HG02571 (cell line): ENCODE measurements around the gene HES6.

Experiments used
- ATAC-seq: cut with Tn5 transposase; IDR thresholded peaks from one replicate; pipeline ENCODE4 v1.9.1; 2021; ENCODE audit warnings: mild to moderate bottlenecking, moderate library complexity; ENCODE audit not compliant: unreplicated experiment

HES6 gene

GRCh38 chr2:238239863-238240756 lies at the start of gene HES6:
Gene HES6 (minus strand): TSS chr2:238240038. CDS start chr2:238239905, 133 bp downstream.
- peak; percentile 84 for ATAC-seq

DNA sequence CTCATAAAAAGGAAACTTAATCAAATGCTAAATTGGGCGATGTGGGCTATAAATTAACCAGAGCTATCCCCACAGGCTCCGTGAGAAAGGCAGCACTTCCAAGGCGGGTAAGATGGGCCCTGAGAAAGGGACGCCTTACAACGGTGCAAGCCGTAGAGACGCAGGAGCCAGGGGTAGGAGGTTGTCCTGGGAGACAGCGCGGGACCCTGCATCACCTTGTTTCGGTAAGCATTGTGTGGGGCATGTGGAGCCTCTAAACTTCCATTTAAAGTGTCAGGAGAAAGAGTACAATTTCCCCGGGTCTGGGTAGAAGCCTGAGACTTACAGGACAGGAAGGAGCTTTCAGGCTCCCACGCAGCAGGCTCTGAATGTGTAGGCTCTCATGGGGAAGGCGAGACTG lies 49.7 kb upstream of the HES6 start:
- ATAC-seq, result no peak

DNA sequence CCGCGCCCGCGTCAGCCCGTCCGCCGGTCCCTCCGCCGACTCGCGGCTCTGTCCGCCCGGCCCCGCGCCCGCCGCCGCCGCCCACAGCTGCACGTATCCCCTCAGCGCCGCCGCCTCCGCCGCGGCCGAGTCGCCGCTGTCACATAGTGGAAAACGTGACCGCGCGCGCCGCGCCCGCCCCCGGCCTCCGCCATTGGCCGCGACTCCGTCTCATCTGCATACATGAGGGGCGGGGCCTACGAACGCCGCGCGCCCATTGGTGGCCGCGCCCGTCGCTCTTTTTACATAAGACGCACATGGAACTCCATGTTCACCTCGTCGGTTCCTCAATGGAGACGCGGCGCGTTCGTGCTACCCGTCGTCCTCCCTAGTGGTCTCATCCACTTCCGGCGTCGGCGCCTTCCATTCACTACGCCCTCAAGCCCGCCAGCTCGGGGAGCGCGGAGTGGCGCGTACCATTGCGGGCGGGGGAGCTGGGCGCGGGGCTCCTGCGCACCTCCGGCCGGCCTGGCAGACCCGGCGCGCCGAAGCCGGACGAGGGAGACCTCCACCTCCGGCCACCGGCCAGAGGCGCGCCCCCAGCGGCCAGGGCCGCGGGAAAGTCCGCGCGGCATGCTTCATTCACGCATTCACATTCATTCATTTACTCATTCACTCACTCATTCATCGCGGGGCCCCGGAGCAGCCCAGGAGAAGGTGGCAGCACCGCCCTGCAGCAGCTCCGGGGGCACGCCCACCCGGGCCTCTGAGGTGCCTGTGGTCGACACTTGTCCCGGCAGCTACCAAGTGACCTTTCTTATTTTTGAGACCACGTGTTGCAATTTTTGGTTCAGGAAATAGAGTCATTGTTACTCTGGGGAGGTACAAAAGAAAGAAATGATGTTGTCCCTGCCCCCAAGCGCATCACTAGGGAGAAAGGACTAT lies 49.1 kb upstream of the HES6 start:
- peak; percentile 87 for ATAC-seq

DNA sequence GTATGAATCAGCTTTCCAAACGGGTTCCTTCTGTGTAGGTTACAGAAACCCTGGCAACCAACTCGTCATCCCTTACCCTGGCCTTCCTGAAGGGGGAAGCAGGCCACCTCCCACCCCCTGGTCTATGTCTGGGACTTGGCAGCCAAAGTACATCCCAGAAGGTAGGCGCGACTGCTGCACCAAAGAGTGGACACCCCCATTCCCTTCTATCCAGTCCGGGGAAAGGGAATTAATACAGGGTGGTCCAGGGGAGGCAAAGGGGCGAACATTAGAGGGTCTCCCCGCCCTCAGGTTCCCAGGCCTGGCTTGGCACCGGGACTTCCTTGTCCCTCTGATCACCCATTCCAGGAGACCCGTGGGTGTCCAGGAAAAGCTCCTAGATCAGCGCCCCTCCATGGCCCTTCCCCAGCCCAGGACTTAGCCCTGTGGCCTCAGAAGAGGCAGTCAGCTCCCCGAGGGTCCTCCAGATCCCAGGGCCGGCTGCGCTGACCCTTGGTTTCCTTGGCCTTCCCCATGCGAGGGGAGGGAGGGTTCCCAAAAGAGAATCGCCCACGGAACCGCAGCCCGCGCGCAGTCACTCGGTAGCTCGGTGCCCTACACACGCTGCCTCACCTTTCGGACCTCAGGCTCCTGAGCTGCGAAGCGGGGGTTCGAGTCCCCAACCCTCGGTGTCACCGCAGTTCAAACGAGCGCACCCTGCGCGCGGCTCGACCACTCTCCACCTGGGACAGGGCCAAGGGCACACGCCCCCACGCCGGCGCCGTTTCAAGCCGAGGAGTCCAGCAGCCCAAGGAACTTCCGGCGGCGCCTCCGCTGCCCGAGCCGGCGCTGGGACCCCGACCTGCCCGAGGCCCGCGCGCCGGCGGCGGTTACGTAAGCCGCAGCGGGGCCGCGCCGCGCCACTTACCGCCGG lies 48.2 kb upstream of the HES6 start, which contains the start of gene PER2:
PER2 (minus strand) TSS at position 874 of the 913 bp plus-strand sequence. CDS start 10,674 bp downstream, outside the sequence.
- peak; percentile 34 for ATAC-seq

DNA sequence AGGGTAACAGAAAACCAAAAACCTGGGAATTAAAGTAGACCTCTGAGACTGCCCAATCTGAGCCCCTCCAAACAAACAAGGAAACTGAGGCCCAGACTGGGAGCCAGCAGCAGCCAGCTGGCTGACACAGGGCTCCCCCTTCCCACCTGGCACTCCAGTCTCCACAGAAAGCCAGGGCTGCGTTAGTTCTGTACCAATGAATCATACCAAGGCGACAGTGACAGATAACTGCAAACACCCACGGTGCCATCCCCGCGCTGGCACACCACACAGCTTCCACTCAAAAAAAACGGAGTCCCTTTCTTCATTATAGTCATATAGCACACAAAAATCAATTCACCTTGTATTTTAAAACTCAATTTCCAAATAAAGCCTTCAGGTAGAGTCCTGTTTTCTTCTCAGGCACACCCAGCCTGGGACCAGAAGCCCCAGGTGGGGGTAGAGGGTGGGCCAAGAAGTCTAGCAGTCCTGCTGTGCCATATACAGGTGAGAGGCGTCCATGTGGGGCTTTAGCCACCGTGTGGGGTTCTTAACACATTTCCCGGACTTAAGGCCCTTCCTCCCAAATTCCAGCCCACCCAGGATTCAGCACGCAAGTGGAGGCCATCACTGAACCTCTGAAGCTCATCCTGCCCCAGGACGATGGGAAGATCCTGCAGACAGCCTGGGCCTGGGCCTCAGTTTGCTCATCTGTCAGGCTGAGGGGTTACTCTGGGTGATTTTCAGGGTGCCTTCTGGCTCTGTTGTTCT lies 47.3 kb upstream of the HES6 start:
- no peak for ATAC-seq

GRCh38 chr2:238286551-238286950 lies 46.7 kb upstream of the HES6 start:
- ATAC-seq, result no peak

GRCh38 chr2:238286095-238286494 lies 46.3 kb upstream of the HES6 start:
- ATAC-seq, result no peak

DNA sequence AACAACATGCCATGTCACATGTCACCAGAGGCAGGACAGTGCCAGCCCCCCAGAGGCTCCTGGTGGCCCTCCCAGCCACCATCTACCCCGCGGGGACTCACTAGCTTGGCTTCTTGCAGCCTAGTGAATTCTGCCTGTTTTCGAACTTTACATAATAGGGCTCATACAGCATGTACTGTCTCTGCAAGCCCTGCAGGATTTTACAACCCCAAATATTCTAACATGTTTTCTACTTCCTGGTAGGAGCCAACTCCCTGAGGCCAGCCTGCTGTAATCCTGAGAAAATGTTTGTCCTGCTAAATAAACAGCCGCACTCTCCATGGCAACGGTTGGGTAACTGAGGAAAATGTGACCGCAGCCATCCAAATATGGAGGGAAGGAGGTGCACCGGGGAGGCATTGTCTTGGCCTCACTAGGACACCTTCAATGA lies 45.8 kb upstream of the HES6 start:
- ATAC-seq, result no peak

DNA sequence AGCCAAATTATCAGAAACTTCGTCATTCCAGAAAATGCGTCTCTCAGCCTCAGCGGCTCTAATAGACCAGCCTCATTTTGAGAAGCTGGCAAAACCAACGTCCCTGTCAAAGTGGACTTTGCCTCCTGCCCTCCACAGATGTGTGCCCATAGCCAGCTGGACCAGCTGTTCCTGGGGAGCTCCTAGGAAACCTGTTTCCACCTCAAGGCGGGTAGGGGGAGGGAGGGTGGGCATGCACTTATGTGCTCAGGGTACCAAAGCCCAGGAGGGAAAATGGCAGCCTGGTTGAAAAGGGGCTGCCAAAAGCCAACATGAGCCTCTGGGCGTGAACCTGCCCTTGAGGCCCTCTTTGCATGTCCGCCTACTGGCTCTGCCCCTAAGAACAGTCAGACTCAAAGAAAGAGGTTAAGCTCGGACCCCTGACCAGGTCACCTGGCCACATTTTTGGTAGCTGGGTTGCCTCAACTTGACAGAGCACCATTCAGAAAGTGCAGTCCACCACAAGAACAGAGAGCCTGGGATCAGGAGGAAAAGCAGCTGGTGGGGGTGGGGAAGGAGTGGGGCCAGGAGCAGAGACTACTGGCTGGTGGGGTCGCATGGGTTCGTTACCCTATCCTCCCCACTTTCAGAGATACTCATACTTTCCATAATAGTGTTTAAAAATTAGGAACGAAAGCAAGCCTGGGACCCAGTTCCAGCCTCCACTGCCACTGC lies 45.1 kb upstream of the HES6 start:
- no peak for ATAC-seq

- ATAC-seq, result no peak
Measured at GRCh38 chr2:238282861-238283738, 43.3 kb upstream of the HES6 start.

DNA sequence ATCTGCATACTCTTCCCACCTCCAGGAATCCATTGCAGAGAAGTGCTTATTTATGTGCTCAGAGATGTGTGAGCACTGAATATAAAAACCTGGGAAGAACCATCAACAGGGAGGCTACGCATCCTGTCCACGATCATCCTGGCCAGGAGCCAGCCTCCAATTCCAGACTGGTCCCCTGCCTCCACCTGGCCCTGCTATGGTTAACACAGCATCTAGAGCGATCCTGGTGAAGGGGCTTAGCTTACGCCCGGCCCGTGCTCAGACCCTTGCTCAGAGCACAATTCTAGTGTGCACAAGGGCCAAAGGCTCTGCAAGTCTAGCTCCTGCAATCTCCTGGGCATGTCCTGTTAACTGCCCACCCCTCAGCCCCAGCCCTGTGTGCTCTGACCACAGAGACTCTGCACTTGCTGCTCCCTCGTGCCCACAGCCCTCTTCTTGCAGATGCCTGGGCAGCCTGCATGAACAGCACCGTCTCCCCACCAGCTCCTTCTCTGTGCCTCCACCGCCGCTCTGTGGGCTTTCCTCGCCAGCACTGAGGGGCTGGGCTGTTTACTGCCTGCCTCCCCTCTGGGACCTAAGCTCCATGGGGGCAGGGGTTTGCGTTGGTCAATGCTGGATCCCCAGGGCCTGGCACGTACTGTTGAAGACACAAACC lies 42.1 kb upstream of the HES6 start:
- ATAC-seq, result no peak

GRCh38 chr2:238280083-238280825 lies 40.4 kb upstream of the HES6 start:
- ATAC-seq, result no peak

GRCh38 chr2:238279324-238279682 lies 39.5 kb upstream of the HES6 start:
- ATAC-seq, result no peak

- no peak for ATAC-seq
Measured at GRCh38 chr2:238278626-238279323, 38.9 kb upstream of the HES6 start.

GRCh38 chr2:238277695-238278094 lies 37.9 kb upstream of the HES6 start:
- ATAC-seq, result no peak

DNA sequence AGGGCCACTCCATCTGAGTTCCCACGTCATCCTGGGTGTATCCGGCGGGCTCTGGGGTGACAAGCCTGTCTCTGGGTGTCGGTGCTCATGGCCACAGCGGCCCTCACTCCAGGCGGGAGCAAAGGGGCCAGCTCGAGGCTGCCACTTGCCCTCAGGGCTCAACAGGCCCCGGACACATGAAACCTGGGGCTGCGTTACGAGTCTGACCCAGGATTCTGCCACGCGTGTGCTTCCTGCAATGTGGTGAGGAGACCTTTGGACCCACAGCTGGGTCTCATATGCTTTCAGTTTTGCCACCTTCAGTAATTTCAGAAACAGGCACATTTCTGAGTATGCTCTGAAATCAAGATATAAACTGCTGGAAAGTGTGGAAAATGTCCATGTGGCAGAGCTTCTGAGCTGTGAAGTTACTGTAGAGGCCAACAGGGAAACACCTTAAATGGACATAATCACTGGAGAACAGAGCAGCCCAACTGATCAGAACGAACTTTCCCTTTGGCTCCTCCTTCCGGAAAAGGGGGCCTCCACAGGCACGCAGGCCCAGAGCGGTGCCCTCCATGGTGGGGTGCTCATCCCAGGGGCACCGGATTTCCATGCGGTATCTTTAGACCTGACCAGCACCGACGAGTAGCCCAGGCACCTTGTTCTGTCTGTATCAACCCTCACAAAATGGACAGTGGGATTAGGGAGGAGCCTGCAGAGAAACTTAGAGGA lies 34.5 kb upstream of the HES6 start:
- no peak for ATAC-seq
